UCSD-AML1 (cell line): ENCODE data around the gene MUS81.
A peak's percentile ranks its signal among the peaks of the same experiment; 100 is the strongest.

Source experiments
- DNase-seq: peaks from one replicate; lab custom pipeline; 2025; ENCODE audit not compliant: unreplicated experiment; lab: John Stamatoyannopoulos, UW

MUS81 gene

DNA sequence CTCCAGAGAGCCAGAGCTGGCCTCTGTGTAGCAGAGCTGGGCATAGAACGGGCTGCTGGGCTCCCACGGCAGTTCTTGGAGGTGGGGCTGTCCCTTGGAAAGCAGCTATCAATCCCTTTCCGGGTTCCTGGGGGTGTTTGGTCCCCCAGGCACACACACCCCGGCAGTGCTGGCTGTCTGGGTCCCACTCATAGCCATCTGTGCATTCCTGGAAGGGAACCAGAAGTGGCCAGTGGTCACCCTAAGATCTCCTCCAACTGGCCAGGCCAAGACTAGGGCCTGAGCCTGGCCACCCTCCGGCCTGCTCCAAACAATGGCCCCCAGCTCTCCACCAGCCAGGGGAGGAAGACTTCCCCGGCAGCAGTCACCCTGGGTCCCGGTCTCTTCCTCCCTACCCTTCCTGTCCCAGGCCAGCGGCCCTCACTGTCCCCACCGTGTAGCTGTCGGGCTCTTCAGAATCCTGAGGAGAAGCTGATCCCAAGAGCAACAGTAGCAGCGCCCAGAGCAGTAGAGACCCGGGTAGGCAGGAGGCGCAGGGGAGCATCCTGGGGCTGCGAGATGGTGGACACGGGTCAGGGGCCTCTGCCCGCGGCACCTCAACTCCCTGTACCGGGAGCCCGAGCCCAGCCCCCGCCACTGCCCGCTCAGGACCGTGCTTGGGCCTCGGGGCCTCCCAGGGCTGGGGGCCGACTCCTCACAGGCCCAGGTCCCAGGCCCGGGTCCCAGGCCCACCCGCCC, 11.7 kb downstream of the MUS81 start:
- DNase-seq, result no peak

DNA sequence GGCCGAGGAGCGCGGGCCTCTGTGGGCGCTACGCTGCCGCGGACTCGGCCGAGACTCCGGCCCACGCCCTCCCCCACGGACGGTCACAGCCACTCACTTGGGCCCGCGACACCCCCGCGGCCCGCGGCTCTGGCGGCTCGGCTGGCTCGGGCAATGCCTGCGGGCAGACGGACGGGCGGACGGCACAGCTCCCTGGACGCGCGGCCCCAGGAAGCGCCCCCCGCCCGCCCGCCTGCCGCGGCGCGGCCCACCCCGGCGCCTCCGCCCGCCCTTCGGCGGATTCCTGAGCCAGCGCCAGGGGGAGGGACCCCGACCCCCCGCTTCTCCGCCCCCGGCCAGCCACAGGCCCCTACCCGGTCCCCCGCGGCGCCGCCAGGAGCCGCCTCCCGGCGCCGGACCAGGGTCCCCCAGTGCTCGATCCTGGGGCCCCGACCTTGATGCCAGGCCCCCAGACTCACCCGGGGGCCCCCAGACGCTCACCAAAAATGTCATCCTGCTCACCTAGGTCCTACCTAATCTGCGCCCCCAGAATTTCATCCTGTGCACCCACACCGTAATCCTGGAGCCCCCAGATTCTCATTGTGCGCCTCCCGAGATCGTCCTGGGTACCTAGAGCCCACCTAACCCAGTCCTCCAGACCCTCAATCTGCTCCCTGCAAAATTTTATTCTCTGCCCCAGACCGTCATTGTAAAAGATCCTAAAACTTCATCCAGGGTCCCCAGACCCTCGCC, 12.5 kb downstream of the MUS81 start, which contains the start of gene EFEMP2:
EFEMP2 (minus strand) TSS at position 215 of the 732 bp plus-strand sequence. CDS start 446 bp downstream, outside the sequence.
- no peak for DNase-seq

DNA sequence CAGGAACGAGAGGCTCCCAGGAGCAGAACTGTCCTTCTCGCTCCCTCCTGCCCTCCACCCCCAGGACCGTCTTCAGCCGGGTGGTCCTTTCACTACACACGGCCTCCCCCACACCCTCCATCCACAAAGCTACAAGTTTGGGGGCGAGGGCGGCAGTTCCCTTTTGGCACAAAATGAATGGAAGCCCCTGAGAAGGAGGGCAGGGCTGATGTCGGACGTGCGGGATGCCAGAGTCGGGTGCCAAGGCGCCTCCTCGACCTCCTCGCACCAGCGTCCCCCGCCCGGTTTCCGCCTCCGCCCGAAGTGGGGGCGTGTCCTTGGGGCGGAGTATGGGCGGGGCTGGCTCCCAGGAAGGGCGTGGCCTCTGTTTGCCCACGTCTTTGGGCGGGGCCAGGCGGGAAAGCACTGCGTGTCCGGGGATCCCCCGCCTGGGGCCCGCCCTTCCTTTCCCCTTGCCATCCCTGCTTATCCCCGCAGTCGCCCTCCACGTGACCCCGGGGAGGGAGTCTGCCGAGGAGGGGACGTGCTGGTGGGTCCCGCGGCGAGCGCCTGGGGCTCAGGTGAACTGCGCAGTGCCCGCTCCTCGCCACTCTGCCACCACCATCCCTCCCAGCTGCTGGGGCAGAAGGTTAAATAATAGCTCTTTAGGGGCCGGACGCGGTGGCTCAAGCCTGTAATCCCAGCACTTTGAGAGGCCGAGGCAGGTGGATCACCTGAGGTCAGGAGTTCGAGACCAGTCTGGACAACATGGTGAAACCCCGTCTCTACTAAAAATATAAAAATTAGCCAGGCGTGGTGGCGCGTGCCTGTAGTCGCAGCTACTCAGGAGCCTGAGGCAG, 13.3 kb downstream of the MUS81 start:
- peak; percentile 95 for DNase-seq

DNA sequence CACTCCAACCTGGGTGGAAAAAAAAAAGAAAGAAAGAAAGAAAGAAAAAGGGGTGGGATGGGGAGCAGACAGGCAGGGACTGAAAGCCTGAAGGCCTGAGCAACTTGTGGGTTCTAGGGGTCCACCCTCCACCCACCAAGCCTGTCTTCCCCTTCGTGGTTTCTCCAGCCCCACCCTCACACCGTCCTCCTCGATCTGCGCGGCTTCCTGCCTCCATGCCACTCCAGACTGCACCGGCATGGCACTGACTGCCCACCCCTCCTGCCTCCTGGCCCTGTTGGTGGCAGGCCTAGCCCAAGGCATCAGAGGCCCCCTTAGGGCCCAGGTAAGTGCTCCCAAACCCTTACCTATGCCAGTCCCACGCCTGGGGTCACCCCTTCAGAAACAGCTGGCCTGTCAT, 19.4 kb downstream of the MUS81 start, which contains the start of gene CTSW:
CTSW (plus strand) TSS at position 221 of the 400 bp plus-strand sequence; CDS start at position 239, 18 bp downstream.
- peak; percentile 62 for DNase-seq

DNA sequence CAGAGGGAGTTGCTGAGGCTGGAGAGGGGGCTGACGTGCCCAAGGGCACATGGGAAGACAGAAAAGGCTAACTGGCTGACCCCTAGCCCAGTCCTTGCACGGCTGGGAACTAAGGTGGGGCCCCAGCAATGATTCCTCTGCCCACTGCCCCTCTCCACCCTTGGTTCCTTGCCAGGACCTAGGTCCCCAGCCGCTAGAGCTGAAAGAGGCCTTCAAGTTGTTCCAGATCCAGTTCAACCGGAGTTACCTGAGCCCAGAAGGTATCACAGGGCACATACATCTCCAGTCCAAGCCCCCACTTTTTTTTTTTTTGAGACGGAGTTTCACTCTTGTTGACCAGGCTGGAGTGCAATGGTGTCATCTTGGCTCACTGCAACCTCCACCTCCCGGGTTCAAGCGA, 19.8 kb downstream of the MUS81 start:
- no peak for DNase-seq

DNA sequence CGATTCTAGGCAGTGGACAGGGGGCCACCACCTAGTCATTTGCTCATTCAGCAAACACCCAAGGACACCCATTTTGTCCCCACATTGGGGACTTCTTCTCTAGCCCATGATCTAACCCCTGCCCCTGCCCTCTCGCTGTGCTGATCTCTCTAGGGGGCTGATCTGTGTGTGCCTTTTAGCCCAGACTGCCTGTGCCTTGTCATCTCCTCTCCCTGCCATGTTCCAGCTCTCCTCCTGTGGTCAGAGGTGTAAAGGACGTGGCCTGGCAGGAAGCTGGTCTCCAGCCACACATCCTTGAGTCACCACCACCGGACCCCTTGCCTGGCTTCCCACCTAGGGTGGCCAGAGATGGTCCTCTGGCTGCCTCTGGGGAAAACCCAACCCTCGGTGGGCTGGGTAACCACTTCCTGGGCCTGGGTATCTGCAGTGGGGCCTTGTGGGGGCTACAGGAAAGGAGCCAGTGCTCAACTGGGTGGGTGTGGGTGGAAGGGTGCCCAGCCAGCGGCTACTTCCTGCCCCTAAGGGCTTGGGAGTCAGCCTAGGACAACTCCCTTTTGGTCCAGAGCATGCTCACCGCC, 20.7 kb downstream of the MUS81 start:
- peak; percentile 33 for DNase-seq

DNA sequence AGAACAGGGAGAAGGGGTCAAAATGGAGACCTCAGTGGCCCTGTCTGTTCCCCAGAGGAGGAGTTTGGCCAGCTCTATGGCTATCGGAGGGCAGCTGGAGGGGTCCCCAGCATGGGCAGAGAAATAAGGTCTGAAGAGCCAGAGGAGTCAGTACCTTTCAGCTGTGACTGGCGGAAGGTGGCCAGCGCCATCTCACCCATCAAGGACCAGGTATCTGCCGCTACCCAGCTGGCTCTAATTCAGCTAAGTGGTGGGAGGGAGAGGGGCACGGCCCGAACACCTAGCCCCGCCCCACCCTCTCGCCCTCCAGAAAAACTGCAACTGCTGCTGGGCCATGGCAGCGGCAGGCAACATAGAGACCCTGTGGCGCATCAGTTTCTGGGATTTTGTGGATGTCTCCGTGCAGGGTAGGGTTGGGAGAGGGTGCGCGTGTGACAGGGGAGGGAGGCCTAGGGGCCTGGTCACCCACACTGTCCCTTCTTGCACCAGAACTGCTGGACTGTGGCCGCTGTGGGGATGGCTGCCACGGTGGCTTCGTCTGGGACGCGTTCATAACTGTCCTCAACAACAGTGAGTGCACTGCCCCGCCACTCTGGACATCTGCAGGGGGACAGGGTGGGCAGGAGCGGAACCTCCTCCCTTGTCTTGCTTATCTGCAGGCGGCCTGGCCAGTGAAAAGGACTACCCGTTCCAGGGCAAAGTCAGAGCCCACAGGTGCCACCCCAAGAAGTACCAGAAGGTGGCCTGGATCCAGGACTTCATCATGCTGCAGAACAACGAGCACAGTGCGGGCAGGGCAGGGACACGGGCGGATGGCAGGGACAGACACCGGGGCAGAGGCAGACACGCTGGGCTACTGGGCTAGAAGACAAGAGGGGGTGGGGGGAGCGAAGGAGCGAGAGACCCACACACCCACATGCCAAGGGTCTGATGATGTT, 22.2 kb downstream of the MUS81 start:
- no peak for DNase-seq

DNA sequence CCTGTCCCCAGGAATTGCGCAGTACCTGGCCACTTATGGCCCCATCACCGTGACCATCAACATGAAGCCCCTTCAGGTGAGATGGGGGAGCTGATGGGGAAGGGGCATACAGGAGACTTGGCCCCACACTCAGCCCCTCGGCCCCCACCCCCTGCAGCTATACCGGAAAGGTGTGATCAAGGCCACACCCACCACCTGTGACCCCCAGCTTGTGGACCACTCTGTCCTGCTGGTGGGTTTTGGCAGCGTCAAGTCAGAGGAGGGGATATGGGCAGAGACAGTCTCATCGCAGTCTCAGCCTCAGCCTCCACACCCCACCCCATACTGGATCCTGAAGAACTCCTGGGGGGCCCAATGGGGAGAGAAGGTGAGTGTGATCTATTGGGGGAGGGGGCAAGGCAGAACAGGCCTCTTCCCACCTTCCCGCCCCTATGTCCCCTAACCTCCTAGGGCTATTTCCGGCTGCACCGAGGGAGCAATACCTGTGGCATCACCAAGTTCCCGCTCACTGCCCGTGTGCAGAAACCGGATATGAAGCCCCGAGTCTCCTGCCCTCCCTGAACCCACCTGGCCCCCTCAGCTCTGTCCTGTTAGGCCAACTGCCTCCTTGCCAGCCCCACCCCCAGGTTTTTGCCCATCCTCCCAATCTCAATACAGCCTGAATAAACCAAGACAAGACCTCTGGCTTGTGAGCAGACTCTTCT, 23.0 kb downstream of the MUS81 start:
- DNase-seq, result no peak

DNA sequence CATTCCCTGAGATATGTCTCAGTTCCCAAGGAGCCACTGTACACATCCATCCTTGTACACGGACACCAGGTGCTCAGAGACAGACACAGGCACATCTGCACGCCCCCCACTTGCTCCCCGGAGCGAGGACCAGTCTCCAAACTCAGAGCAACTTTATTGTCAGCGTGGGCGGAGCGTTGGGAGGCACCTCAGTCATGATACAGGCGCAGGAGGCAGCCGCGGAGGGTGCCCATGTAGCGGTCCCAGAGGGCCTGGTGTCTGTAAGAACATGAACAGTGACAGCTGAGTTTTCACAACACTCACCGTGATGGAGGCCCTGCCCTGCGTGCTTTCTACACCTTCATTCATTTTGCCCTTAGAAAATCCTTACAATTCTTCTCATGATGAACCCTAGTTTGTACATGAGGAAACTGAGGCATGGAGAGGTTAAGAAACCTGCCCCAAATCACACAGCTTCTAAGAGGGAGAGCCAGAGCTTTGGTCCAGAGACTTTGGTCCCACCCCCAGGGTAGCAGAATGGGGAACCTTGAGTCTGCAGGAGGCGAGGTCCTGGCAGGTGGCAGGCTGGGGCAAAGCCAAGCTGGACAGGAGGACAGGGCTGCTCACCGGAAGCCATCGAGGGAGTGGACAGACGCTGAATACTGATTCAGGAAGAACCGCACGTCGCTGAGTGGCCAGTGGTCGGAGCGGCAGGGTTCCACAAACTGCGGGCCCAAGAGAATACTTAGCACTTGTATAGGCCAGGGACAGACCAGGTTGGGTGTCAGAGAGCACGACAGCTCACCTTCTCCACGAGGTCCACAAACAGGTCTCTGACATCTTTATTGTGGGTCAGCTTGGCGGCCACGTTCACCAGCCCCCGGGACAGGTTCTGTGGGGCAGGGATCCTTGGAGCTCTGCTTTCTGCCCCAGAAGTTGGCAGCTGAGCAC, 23.8 kb downstream of the MUS81 start:
- DNase-seq, result no peak

DNA sequence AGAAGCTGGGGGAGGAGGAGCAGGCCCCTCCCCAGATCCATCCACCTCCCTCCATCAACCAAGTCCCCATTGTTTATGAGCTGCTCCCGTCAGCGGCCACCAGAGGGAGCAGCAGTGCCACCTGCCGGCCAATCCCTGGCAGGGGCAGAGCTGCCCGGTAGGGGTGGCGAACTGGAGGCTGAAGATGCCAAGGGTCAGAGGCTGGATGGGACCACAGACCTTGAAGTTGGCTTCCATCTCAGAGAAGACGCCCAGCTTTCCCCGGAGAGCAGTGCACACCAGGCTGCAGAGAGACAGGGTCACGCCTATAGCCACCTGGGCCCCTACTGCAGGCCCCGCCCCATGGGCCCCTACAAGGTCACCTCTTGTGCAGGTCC, 24.5 kb downstream of the MUS81 start:
- DNase-seq, result peak; percentile 81

DNA sequence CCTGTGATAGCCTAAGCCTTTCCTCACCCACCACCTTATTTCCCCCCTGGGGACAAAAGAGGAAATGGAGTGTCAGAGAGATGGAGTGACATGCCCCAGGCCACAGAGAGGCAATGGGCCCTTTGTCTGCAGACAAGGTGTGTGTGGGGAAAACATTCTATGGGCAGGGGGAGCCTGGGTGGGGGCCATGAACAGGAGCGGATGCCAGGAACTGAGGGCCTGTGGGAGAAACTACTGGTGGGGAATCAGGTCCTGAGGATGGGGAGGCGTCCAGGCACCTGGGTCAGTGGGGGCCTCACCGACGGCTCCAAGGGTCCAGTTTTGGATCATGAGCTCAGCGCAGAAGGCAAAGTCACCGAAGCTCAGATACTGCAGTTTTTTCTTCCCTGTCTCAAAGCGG, 25.0 kb downstream of the MUS81 start:
- no peak for DNase-seq

DNA sequence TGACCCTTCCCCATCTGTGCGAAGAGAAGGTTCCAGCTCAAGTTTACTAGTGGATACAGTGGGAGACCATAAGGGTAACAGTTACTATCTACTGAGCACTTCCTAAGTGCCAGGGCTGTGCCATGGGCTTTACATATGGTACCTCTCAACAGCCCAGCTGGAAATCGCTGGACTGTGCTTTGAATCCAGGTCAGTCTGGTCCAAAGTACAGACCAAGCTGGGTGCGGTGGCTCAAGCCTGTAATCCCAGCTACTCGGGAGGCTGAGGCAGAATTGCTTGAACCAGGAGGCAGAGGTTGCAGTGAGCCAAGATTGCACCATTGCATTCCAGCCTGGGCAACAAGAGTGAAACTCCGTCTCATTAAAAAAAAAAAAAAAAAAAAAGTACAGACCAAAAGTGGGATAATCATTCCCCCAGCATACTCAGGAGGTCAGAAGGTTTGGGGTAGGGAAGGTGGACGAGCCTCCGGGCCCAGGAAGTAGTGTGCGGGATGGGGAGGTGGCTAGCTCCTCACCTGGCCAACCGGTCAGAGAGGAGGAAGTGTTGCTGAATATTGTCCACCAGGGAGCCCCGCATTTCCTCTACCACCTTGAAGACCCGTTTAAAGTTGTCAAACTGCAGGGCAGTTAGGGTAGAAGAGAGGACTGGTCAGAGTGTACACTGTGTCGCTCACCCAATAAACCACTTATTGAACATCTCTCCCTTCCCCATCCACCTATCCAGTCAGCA, 25.7 kb downstream of the MUS81 start:
- DNase-seq, result no peak

DNA sequence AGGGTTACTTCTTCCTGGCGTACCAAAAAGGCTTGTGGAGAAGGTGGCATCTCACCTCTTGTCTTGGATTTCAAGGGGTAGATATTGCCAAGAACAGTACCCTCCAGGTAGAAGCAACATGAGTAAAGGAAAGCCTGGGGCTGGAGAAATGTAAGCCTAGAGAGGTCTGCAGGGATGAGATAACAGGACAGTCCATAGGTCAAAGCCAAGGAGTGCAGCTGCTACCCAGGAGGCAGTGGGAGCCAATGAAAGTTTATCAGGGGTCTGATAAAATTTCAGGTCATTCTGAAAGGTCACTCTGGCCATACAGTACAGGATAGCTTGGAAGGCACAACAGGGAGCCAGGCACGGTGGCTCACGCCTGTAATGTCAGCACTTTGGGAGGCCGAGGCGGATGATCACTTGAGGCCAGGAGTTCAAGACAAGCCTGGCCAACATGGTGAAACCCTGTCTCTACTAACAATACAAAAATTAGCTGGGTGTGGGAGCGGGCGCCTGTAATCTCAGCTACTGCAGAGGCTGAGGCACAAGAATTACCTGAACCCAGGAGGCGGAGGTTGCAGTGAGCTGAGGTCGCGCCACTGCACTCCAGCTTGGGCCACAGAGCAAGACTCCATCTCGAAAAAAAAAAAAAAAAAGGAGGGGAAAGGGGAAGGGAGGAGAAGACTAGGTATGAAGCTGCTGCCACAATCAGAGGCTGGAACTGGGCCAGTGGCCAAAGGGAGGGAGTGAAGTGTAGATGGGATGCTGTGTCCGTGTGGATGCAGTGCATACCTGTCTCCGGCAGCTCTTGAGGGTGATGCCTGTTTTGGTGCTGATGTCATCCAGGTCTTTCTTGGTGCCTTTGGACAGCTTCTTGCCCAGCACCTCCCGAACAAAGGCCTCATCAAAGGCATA, 26.8 kb downstream of the MUS81 start:
- DNase-seq, result no peak

DNA sequence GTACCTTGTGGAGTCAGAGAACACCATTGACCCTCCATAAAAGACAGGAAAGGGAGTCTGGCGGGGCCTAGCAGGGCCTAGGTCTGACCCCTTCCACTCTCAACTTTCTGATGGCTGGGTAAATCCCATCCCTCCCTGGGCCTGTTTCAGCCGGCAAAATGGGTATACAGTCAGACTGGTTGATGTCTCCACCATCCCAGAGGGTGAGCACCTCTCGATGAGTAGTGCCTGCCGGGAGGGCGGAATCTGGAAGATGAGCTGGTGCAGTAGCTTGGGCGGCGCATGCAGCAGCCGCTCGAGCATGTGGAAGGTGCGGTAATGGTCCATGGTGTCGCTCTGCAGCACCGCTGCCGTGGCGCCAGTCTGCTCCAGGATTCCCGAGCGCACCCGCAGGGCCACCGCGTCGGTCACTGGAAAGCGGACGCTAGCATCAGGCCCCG, 27.5 kb downstream of the MUS81 start:
- DNase-seq, result no peak

DNA sequence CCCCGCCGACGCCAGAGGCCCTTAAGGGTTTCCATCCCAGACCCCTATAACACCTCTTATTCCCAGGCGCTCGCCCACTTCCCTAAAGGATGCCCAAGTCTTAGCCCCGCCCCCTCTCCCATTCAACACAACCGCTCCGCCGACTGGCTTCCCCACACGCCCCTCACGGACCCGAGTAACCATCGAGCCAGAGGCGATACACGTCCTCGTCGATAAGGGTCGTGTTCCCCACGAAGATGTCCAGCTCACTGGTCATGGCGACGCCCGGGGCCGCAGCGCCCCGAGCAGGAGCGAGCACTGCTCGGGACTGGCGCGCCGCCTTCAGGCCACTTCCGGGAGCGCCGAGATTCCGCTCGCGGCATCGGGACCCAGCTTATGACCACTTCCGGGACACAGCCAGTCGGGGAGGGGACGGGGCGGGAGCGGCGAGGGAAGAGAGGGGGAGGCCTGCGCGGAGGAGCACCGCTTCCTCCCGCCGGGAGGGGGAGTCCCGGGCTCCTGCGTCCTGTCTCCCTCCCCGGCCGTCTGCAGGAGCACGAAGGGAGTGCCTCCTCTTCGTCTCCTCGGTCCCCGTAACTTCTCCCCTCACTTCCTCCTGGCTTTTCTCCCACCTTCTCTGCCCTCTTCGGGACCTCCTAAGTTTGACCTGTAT, 28.1 kb downstream of the MUS81 start, which contains the start of gene FIBP:
FIBP (minus strand) TSS at position 309 of the 652 bp plus-strand sequence; CDS start at position 256, 53 bp downstream.
- DNase-seq, result peak; percentile 98
